Progenitor cell of endocrine pancreas (in vitro differentiated cells): ENCODE measurements around the gene GPR68. TPM values are rescaled to one million over a fixed set of nuclear protein-coding genes. Genes with fewer than 3 reads are reported as not detected.
A peak's percentile ranks its signal among the peaks of the same experiment; 100 is the strongest.

ENCODE experiments used
- DNase-seq: peaks from one replicate; pipeline ENCODE4 v3.0.0; 2021; ENCODE audit warnings: low spot score; ENCODE audit not compliant: unreplicated experiment
- H3K27ac Mint-ChIP-seq: 2 replicates; pipeline ENCODE4 v1.8.0; 2021; ENCODE audit warnings: mild to moderate bottlenecking, moderate library complexity, mixed read lengths
- H3K27me3 Mint-ChIP-seq: 2 replicates; pipeline ENCODE4 v1.8.0; 2021; ENCODE audit warnings: mixed read lengths
- H3K36me3 Mint-ChIP-seq: 2 replicates; pipeline ENCODE4 v1.8.0; 2022; ENCODE audit warnings: mixed read lengths; ENCODE audit not compliant: insufficient read depth
- H3K4me1 Mint-ChIP-seq: 2 replicates; pipeline ENCODE4 v1.8.0; 2021; ENCODE audit warnings: low read depth, mixed read lengths
- H3K4me3 Mint-ChIP-seq: 2 replicates; pipeline ENCODE4 v1.8.0; 2021; ENCODE audit warnings: low read depth, mild to moderate bottlenecking, moderate library complexity, mixed read lengths
- H3K9me3 Mint-ChIP-seq: 2 replicates; pipeline ENCODE4 v1.8.0; 2021; ENCODE audit warnings: low read depth, mixed read lengths
- CTCF ChIP-seq: fragments of 200-600 bp; sonication (generic); IDR thresholded peaks from one replicate; pipeline ENCODE4 v1.5.0; 2021; ENCODE audit warnings: antibody characterized with exemption, mild to moderate bottlenecking; ENCODE audit not compliant: unreplicated experiment
- total RNA-seq: library from RNA; stranded (reverse); gene quantifications from 2 replicates; pipeline ENCODE4 v1.2.1, GENCODE V29; 2021

The GPR68 gene
- total RNA-seq, 1 donor from 2014 or later, result 0.31 TPM

GRCh38 chr14:91284146-91284790, 39.8 kb upstream of the GPR68 start:
- Mint-ChIP-seq H3K4me1 (no peaks in the 10 kb centered on the region), H3K4me3 (no peak overlapping the region), H3K9me3 (no peaks in the 10 kb centered on the region), H3K27ac (peak overlapping the region; percentile 33), H3K36me3 (peaks cover 29% of the 10 kb centered on the region), H3K27me3 (no peaks in the 10 kb centered on the region)
- TF ChIP-seq CTCF, result no peak
- no peak for DNase-seq

- Mint-ChIP-seq H3K4me3 (no peak overlapping the region), H3K9me3 (no peaks in the 10 kb centered on the region), H3K27me3 (no peaks in the 10 kb centered on the region), H3K4me1 (no peaks in the 10 kb centered on the region), H3K36me3 (peaks cover 29% of the 10 kb centered on the region), H3K27ac (no peak overlapping the region)
- no peak for DNase-seq
- no peak for TF ChIP-seq CTCF
These were observed 39.2 kb upstream of the GPR68 start for GRCh38 chr14:91283666-91284065.

GRCh38 chr14:91282954-91283645, 38.6 kb upstream of the GPR68 start:
- no peaks in the 10 kb centered on the region for H3K27me3 Mint-ChIP-seq
- H3K36me3 Mint-ChIP-seq, result peaks cover 30% of the 10 kb centered on the region
- H3K4me3 Mint-ChIP-seq, result no peak overlapping the region
- H3K9me3 Mint-ChIP-seq, result no peaks in the 10 kb centered on the region
- TF ChIP-seq CTCF, result no peak
- no peak for DNase-seq
- no peak overlapping the region for H3K27ac Mint-ChIP-seq
- no peaks in the 10 kb centered on the region for H3K4me1 Mint-ChIP-seq

- Mint-ChIP-seq H3K9me3 (no peaks in the 10 kb centered on the region), H3K36me3 (peaks cover 31% of the 10 kb centered on the region), H3K27ac (no peak overlapping the region), H3K4me1 (peaks cover 3% of the 10 kb centered on the region), H3K4me3 (no peak overlapping the region), H3K27me3 (no peaks in the 10 kb centered on the region)
- DNase-seq, result no peak
- TF ChIP-seq CTCF, result no peak
These were observed 36.8 kb upstream of the GPR68 start for GRCh38 chr14:91281346-91281745.

GRCh38 chr14:91280129-91280528, 35.6 kb upstream of the GPR68 start:
- no peaks in the 10 kb centered on the region for H3K9me3 Mint-ChIP-seq
- H3K27me3 Mint-ChIP-seq, result no peaks in the 10 kb centered on the region
- no peak for TF ChIP-seq CTCF
- DNase-seq, result no peak
- H3K4me3 Mint-ChIP-seq, result no peak overlapping the region
- no peak overlapping the region for H3K27ac Mint-ChIP-seq
- H3K36me3 Mint-ChIP-seq, result peaks cover 25% of the 10 kb centered on the region
- peaks cover 5% of the 10 kb centered on the region for H3K4me1 Mint-ChIP-seq
